Fibroblast of the aortic adventitia (primary cell): ENCODE data around the gene OR2G2. TPM values are rescaled to one million over a fixed set of nuclear protein-coding genes. Genes with fewer than 3 reads are reported as not detected.

Experiments used
- DNase-seq: peaks from one replicate; pipeline ENCODE4 v3.0.0-alpha.2; 2010; ENCODE audit warnings: low read depth
- H3K4me3 ChIP-seq: 2 replicates; pipeline ENCODE4 v1.5.1; 2011; ENCODE audit warnings: low read depth, mild to moderate bottlenecking, control low read depth, low read length, moderate library complexity
- CTCF ChIP-seq: IDR thresholded peaks from 2 replicates; pipeline ENCODE4 v1.5.1; 2011; ENCODE audit warnings: mild to moderate bottlenecking, low read length, control low read depth, inconsistent platforms; ENCODE audit not compliant: insufficient read depth
- total RNA-seq: library from RNA; depleted of rRNA; stranded (reverse); fragments of >200 nt; gene quantifications from 2 replicates; pipeline ENCODE4 v1.2.3, GENCODE V29; 2012; ENCODE audit warnings: low replicate concordance

OR2G2 gene
- not detected in 2 replicates for total RNA-seq

- H3K4me3 ChIP-seq = no peak within 1 kb of the TSS
- no peak for DNase-seq
Measured at GRCh38 chr1:247588060-247588459, at the start of gene OR2G2. OR2G2 (plus strand) TSS chr1:247588360; CDS start chr1:247588360, 0 bp downstream.

GRCh38 chr1:247538561-247538960, 49.6 kb upstream of the OR2G2 start:
- no peak for DNase-seq
- no peak overlapping the region for H3K4me3 ChIP-seq
- TF ChIP-seq CTCF = no peak

More at GRCh38 chr1:247588060-247588459, at the start of gene OR2G2:
- TF ChIP-seq CTCF = no peak

GRCh38 chr1:247539215-247539614, 48.9 kb upstream of the OR2G2 start:
- H3K4me3 ChIP-seq = no peak overlapping the region
- DNase-seq = no peak
- TF ChIP-seq CTCF = no peak

- no peak for TF ChIP-seq CTCF
- H3K4me3 ChIP-seq = no peak overlapping the region
- DNase-seq = no peak
Measured at GRCh38 chr1:247540581-247540980, 47.6 kb upstream of the OR2G2 start.

GRCh38 chr1:247542811-247543210, 45.3 kb upstream of the OR2G2 start:
- no peak for TF ChIP-seq CTCF
- no peak overlapping the region for H3K4me3 ChIP-seq
- DNase-seq = no peak

GRCh38 chr1:247548092-247548491, 40.1 kb upstream of the OR2G2 start:
- no peak for DNase-seq
- H3K4me3 ChIP-seq = no peak overlapping the region
- no peak for TF ChIP-seq CTCF

- no peak for TF ChIP-seq CTCF
- H3K4me3 ChIP-seq = no peak within 1 kb of the TSS
- no peak for DNase-seq
Measured at GRCh38 chr1:247548769-247549182, 39.4 kb upstream of the OR2G2 start, which contains the start of gene GCSAML. GCSAML (plus strand) TSS chr1:247549134; CDS start chr1:247549192, 58 bp downstream.
